ENCODE data around the gene SURF1.
"Not testable (repeated sequence)": the region's sequence is repeated elsewhere in the genome, so short reads cannot be mapped to it uniquely, and the experiment has no call there.

Gene SURF1

DNA sequence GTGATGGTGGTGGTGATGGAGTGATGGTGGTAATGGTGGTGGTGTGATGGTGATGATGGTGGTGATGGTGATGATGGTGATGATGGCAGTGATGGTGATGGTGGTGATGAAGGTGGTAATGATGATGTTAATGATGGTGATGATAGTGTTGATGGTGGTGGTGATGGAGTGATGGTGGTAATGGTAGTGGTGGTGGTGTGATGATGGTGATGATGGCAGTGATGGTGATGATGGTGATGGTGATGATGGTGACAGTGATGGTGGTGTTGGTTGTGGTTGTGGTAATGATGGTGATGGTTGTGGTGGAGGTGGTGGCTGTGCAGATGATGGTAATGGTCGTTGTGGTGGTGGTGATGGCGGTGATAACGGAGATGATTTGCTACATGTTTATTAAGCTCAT lies 27.2 kb upstream of the SURF1 start:
- DNase-seq, result no peak

DNA sequence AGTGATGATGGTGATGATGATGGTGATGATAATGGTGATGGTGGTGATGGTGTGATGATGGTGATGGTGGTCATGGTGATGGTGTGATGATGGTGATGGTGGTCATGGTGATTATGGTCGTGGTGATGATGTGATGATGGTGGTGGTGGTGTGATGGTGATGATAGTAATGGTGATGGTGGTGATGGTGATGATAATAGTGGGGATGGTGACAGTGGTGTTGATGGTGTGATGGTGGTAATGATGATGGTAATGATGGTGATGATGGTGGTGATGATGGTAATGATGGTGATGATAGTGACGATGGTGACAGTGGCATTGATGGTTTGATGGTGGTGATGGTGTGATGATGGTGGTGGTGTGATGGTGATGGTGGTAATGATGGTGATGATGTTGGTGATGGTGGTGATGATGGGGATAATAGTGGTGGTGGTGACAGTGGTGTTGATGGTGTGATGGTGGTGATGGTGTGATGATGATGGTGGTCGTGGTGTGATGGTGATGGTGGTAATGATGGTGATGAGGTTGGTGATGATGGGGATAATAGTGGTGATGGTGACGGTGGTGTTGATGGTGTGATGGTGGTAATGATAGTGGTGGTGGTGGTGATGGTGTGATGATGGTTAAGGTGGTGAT lies 26.3 kb upstream of the SURF1 start:
- no peak for DNase-seq

DNA sequence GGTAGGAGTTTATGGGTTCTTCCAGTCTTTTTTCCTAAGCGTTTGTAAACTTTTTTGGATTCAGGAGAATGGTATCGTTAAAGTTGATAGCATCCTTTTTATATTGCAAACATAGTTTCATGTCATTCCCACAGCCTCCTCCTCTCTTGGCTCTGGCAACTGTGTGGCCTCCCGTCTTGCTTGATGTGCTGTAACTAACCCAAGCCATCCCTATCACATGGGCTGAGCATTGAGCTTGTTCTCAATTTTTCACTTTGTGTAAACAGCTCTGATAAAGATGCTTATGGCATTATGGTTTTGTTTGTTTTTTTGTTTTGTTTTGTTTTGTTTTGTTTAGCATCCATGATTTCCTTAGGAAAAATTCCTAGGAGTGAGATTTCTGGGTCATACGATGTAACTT lies 24.4 kb upstream of the SURF1 start:
- DNase-seq, result no peak

DNA sequence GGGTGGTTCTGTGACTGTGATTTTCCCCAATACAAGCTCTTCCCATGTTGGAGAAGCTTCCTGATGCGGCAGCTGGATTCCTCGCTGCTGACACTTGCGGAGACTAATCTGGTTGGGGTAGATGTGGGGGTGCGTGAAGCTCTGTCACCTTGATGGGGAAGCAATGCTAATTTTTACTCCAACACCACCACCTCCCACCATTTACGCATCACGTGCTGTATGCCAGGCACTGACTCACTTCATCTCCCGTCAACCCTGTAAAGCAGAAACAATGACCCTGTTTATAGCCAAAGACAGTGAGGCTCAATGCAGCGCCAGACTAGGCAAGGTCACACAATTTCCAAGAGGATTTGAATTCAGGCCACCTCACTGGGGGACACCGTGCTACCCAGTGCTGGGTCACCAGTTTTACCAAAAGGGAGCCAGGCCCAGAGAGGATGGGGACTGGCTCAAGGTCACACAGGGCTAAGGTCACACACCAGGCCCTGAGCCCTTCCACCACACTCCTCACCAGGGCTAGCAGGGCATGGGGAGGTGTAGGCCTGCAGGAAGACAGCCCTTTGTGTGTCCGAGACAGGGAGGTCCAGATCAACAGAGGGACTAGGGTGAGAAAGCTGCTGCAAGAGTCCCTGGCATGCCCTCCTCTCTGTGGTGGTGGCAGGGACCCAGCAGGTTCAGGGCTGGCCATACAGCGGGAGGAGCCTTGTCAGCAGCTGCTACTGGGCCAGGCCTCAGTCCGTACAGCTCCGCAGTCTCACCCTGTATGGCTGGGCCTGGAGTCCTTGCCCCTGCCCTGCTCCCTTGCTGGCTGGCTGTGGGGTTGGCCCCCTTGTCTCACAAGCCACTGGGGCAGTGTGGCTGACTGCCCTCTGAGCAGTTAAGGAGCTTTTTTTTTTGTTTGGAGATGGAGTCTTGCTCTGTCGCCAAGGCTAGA lies 23.1 kb upstream of the SURF1 start:
- DNase-seq, result no peak

DNA sequence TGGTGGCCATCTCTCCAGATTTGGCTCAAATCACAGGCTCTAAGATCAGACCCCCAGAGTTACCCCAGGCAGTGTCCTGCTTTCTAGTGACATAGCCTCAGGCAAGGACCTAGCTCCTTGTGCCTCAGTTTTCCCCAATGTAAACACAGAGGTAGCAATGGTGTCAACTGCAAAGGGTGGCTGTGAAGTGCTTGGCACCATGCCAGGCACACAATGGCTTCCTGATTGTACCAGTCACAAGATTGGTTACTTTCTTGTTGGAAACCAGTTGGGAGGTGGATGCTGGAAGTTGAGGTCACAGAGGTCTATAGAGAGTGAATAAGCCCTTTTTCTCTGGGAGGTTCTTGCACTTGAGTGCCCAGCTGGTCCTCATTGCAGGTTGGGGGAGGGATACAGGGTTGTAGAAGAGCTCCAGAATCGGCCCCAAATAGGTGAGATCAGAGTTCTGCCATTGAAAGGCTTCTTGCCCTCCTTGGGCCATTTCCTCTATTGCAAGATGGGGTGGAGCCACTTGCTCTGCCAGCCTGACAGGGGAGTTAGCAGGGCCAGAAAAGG lies 22.2 kb upstream of the SURF1 start:
- DNase-seq, result no peak

DNA sequence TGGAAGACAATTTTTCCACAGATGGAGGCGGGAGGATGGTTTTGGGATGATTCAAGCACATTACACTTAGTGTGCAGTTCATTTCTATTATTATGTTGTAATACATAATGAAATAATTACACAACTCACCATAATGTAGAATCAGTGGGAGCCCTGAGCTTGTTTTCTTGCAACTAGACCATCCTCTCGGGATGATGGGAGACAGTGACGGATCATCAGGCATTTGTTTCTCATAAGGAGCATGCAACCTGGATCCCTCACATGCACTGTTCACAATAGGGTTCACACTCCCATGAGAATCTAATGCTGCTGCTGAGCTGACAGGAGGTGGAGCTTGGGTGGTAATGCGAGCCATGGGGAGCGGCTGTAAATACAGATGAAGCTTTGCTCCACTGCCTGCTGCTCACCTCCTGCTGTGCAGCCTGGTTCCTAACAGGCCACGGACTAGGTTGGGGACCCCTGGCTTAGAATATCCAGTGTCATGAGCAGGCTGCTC lies 21.5 kb upstream of the SURF1 start:
- no peak for DNase-seq

DNA sequence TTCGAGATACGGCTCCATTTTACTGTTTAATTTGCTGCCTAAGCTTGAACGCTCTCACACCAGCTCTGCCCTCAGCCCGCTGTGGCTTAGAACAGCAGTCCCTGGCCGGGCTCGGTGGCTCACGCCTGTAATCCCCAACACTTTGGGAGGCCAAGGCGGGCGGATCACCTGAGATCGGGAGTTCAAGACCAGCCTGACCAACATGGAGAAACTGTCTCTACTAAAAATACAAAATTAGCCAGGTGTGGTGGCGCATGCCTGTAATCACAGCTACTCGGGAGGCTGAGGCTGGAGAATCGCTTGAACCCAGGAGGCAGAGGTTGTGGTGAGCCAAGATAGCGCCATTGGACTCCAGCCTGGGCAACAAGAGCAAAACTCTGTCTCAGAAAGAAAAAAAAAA lies 21.0 kb upstream of the SURF1 start:
- not testable (repeated sequence) for DNase-seq

DNA sequence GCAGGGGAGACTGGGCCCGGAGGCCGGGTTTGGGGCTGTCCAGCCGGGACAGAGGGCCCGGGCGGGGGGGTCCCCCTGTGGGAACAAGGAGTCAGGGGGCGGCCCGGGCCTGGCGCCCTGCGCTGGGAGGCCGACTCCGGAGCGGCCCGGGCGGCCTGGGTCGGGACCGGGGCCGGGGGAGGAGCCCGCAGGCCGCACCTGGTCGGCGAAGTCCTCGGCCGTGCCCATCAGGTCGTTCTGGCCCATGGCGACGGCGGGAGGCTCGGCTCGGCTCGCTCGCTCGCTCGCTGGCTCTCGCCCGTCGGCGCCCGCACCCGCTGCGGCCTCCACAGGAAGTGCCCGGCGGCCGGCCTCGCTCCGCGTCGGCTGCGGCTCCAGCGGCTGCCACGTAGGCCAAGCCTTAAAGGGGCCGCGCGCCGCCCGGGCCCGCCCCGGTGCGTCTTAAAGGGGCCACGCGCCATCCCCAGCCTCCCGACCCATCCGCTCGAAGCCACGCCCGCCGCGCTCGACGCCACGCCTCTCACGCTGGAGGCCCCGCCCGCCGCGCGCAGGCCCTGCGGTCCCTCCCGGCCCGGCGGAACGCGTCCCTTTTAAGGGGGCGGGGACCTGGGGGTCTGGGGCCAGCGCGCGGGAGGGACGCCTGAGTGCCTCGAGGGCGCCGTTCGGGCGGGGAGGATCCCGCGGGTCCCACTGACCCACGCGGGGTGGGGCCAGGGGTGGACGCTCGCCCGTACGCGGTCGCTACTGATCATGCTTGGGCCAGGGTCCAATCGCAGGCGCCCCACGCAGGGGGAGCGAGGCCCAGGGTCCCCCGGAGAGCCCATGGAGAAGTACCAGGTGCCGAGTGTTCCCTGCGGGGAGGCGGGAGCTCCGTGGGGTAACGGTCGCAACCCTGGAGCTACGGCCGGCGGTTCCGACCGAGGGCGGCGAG lies 19.7 kb upstream of the SURF1 start, which contains the start of the genes STKLD1 and SURF4:
STKLD1 (plus strand) TSS at position 643 of the 931 bp plus-strand sequence; CDS start at position 751, 108 bp downstream.
SURF4 (minus strand) TSS at position 337 of the 931 bp plus-strand sequence; CDS start at position 246, 91 bp downstream.
- peak; percentile 90 for DNase-seq

DNA sequence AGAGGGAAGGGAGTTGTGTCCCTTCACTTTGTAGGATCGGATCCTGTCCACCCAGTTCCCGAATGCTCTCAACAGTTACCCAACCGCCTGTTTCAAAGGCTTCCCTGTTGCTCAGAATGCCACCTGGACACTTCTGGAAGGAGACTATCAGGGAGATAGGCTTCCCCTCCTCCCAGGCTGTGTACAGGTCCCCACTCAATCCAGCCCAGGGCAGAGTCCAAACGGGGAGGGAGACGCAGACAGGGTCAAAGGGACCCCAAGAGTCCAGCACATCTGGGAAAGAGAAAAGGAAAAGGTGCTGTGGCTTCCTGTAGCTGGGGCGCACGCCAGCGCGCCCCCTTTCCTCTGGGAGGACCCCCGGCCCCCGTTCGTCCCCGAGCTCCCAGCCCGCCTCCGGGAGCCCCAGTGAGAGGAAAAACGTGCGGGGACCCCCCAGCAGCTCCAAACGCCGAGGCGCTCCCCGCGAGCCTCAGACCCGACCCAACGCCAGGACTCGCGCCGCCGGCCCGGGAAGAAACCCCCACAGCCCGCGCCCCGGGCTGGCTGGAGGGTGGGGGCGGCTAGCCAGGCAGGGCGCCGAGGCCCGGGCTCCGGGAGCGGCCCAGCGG lies 18.9 kb upstream of the SURF1 start:
- no peak for DNase-seq

DNA sequence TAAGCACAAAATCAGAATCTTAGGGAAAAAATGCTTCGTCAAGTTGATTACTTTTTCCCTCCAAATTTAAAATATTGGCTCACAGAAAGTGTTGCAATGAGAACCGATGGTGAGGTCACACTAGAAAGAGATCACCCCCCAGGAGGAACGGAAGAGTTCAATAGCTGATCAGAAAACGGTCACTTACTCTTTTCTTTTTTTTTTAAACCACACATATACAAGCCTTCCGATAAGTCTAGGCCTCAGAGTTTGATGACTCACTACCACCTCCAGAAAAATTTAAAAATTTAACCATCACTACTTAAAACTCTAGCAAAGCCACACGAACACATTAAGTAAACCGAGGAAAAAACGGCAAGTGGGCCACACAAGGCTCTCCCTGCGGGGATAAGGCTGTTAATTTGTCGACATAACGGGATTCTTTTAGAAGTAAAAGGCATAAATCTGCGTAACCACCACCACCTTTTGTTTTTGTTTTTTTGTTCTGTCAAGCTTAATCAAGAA lies 18.4 kb upstream of the SURF1 start:
- no peak for DNase-seq

DNA sequence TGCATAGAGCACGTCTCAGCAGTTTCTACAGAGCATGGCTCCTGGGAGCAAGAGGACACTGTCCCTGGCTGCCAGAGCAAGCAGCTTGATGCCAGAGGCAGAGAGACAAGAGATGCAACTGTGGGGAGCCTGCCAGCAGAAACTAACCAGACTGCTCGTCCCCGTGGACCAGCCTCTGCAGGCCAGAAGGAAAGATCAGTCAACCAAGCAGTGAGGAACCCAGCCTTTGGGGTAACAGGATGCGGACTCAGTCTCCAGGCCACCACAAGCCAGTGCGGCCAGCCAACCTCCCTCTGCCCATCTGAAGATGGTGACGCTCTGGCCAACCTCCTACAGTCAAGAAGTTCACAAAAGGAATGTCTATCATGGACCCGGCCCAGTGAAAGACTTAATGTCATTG lies 15.9 kb upstream of the SURF1 start:
- no peak for DNase-seq

DNA sequence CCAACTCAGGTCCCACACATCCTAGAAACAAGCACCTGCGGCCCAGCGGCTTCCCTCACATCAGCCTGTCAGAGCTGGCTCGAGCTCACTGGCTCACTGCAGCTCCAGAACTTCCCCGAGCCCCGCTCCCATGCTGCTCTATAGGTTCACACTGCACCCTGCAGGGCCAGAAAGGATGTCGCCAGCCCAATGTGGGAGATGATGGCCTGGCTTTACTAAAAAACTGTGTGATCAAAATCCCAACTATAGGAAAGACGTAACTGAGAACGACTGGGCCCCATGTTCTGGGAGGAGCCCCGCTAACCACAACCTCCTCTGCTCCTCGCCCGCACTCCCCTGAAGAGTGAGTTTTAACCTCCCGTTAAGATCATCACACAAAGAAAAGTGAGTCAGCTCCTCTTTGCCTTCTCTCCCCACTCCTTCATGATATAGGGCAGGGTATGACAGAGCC lies 15.0 kb upstream of the SURF1 start:
- DNase-seq, result no peak

DNA sequence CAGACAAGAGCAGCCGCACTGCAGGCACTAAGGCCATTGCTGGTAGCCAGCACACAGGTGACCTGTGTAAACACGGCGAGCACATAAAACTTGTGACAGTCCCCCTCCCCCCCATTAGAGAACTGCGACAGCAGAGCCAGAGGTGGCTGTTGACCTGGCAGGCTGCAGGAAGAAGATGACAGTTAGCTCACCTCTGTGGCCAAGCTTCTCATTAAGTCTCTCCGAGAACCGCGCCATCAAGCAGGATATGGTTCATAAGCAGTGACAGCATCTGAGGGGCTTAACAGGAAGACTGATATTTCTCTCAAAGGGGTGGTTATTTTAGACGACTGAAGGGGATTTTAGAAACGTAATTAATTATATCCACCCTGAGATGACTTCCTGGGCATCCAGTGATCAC lies 14.4 kb upstream of the SURF1 start:
- no peak for DNase-seq

DNA sequence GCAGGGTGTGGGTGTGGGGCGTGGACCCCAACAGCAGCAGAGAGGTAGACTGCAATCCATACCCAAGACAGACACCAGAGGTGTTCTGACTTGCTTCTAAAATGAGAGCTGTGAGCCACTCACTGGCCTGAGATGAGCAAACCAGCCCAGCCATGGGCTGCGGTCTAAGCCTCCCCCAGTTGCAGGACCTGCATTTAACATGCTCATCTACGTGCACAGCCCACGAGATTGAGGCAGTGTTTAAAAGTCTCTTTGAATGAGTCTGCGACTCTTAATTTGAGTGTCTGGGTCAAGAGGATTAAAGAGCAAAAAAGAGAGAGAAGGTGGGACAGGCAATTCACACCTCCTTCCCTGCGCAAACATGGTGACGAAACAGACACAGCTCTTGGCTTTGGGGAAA lies 13.6 kb upstream of the SURF1 start:
- DNase-seq, result no peak

DNA sequence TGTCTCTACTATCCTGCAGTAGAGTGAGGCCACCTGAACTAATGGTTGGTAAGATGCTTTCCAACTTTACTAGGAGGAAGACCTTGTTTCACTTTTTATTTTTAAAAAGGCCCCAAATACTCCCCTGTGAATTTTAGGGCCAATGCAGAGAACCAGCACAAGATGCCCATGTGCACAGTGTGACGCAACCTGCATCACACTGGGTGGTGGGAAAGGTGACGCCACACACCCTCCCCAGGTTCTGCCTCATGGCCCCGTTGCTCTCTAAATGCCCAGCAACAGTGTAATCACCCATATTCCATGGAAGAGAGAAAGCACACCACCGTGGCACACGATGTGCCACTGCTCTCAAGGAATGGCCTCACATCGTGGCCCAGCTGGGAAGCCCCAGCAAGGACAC lies 13.1 kb upstream of the SURF1 start:
- DNase-seq, result no peak

DNA sequence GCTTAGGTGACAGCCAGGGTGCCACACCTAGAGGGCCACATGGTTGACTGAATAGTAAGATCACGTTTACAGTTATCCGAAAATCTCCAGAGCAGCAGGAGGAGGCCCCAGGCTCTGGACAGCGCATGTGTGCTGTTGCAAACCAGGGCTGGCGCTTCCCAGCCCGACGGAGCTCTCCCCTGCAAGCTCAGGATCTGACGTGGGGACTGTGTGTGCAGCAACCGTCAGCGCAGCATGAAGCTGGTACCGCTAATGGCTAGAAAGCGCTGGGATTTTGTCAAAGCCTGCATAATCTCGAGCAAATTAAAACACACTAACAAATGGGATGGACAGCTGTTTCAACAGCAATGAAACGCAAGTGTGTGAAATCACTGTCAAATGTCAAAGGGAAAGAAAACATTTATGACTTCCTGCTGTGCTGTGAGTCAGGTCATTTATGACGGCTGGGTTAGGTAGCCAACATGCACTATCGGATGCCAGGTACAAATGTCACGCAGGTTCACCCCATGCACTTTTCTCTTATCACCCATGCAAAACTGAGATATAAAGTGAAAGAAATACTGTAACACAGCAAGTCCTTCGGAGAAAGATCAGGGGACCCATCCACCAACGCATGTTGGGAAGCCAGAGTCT lies 12.1 kb upstream of the SURF1 start:
- no peak for DNase-seq

DNA sequence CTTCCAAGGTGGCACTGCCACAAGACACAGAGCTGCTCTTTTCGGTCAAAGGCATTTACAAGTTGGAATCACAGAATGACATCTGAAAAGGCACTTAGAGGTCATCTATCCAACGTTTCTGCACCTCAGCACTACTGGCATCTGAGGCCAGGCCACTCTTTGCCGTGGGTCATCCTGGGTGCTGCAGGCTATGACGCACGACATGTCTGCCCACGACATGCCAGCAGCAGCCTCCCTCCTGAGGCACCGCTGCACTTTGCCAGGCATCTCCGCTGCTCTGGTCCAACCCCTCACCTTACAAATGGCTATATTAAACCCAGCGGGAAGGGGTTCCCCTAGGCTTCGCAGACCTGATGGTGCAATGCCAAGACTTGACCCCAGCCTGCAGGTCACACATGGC lies 11.5 kb upstream of the SURF1 start:
- DNase-seq, result no peak

DNA sequence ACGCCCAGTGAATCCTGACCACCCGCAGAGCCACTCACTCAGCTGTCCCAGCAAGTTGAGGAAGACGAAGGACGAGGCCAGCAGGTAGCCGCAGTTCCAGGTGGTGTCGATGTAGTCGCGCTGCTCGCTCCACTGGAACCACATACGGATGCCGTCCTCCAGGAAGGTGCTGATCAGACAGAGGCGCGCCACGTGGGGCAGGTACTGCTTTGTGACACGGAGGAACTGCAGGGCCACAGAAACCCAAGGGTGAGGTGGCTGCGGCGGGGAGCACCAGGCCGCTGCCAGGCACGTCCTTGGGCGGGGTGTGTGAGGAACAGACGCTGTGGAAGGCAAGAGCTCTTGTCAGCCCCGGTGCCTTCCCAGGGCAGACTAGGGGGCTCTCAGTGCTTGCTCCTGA lies 10.9 kb upstream of the SURF1 start:
- DNase-seq, result no peak

DNA sequence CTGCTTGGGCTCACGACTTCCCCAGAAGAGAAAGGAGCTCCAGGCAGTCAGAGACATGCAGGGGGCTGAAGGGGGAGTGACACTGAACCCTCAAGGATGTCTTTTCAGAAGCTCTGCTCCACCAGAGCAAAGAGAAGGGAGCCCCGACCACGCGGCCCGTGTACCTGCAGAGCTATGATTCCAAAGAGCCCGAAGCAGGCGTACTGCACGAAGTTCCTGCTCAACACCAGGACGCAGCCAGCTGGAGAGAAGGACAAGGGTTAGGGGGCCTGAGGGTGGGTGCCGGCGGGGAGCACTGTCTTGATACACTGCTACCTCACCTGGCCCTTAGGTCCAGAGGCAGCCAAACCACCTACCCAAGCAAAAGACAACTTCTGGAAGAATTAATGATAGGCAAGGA lies 10.1 kb upstream of the SURF1 start:
- DNase-seq, result no peak

DNA sequence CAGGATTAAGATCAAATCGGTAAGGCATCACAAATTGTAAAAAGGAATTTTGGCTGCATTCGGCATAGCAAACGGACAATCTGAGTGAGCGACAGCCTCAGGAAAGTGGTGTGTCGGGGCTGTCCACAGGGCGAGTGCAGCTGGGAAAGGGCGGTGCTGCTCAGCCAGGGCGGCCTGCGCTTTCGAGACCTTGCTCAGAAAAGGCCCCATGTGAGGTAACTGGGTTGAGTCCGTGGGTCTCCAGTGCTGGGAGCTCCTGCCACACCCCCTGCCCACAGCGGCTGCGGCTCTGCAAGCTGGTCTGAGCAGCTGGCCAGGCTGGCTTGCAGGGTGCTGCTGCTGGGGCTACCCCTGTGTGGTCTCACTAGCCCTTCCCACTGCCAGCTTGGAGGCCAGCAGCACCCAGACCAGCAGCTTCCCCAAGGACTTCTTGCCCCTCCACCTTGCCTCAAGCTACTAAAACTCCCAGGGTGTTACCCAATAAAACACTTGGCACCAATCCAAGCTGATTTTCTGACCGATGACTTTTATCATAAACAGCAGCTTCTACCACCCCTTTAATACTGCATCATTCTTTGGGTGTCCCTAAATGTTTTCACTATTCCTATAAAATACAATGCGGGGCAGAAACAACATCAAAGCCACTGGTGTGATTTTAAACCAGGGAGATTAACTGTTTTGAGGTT lies 6.2 kb upstream of the SURF1 start:
- DNase-seq, result no peak

Measured in KG1 (cell line).